CD4-positive, CD25-positive, alpha-beta regulatory T cell (primary cell): Measurements from ENCODE around the gene KIF5C. TPM values are rescaled to one million over a fixed set of nuclear protein-coding genes. Genes with fewer than 3 reads are reported as not detected.

Experiments
- ATAC-seq, 2 donors: fragments of 150-1000 bp; cut with Tn5 transposase; one replicate each; pipeline ENCODE4 v1.10.0; 2021; ENCODE audit warnings: low read depth in 2 of 2, moderate number of reproducible peaks in 2 of 2, moderate library complexity in 1 of 2
- DNase-seq, 3 donors: peaks; one replicate each; pipeline versions ENCODE4 v3.0.0 to v3.0.0-alpha.2; 2012 to 2022; ENCODE audit warnings: mixed read lengths in 1 of 3
- H3K27ac ChIP-seq: one replicate; pipeline ENCODE4 v1.7.0; 2013; ENCODE audit warnings: mild to moderate bottlenecking, low read length; ENCODE audit not compliant: insufficient read depth, poor library complexity, severe bottlenecking
- H3K27me3 ChIP-seq: one replicate; pipeline ENCODE4 v1.7.0; 2013; ENCODE audit warnings: low read length; ENCODE audit not compliant: control insufficient read depth, insufficient read depth
- H3K36me3 ChIP-seq: one replicate; pipeline ENCODE4 v1.7.0; 2013; ENCODE audit warnings: mild to moderate bottlenecking, low read length, moderate library complexity; ENCODE audit not compliant: control insufficient read depth, insufficient read depth
- H3K4me1 ChIP-seq: 2 replicates; pipeline ENCODE4 v1.7.0; 2013; ENCODE audit warnings: mild to moderate bottlenecking, low read length; ENCODE audit not compliant: insufficient read depth, control insufficient read depth, poor library complexity, severe bottlenecking
- H3K4me3 ChIP-seq: one replicate; pipeline ENCODE4 v1.7.0; 2013; ENCODE audit warnings: low read depth, mild to moderate bottlenecking, low read length, moderate library complexity
- H3K9me3 ChIP-seq, 2 experiments: 1 replicate in 1 of 2; 2 replicates in 1 of 2; pipeline ENCODE4 v1.7.0; 2013; ENCODE audit warnings: low read length in 2 of 2, mild to moderate bottlenecking in 1 of 2, moderate library complexity in 1 of 2; ENCODE audit not compliant: control insufficient read depth in 2 of 2
- H3K27ac Mint-ChIP-seq, 3 donors: one replicate each; pipeline ENCODE4 v1.8.0; 2020 to 2022; ENCODE audit warnings: mild to moderate bottlenecking in 3 of 3, mixed read lengths in 3 of 3, moderate library complexity in 2 of 3
- H3K27me3 Mint-ChIP-seq: one replicate; pipeline ENCODE4 v1.8.0; 2022; ENCODE audit warnings: mild to moderate bottlenecking, mixed read lengths
- H3K36me3 Mint-ChIP-seq: one replicate; pipeline ENCODE4 v1.8.0; 2020; ENCODE audit warnings: mixed read lengths
- H3K4me1 Mint-ChIP-seq, 4 donors: one replicate each; pipeline ENCODE4 v1.8.0; 2020 to 2022; ENCODE audit warnings: mixed read lengths in 4 of 4, mild to moderate bottlenecking in 1 of 4
- H3K4me3 Mint-ChIP-seq, 4 donors: one replicate each; pipeline ENCODE4 v1.8.0; 2020 to 2022; ENCODE audit warnings: mild to moderate bottlenecking in 4 of 4, mixed read lengths in 4 of 4, moderate library complexity in 3 of 4
- H3K9me3 Mint-ChIP-seq, 7 donors: one replicate each; pipeline ENCODE4 v1.8.0; 2020 to 2022; ENCODE audit warnings: mixed read lengths in 7 of 7, mild to moderate bottlenecking in 3 of 7, moderate library complexity in 2 of 7
- polyA plus RNA-seq, 4 donors: library from polyadenylated mRNA; unstranded; fragments of 300-500 nt; fragmentation: Illumina TruSeq; gene quantifications; one replicate each; pipeline ENCODE4 v1.2.3, GENCODE V29; 2021
- total RNA-seq: library from RNA; stranded (reverse); gene quantifications from one replicate; pipeline ENCODE4 v1.2.3, GENCODE V29; 2022

Gene KIF5C
- total and polyA plus RNA-seq, 5 donors from 2014 or later = 0.54 to 7.7 (median 1.5) TPM

DNA sequence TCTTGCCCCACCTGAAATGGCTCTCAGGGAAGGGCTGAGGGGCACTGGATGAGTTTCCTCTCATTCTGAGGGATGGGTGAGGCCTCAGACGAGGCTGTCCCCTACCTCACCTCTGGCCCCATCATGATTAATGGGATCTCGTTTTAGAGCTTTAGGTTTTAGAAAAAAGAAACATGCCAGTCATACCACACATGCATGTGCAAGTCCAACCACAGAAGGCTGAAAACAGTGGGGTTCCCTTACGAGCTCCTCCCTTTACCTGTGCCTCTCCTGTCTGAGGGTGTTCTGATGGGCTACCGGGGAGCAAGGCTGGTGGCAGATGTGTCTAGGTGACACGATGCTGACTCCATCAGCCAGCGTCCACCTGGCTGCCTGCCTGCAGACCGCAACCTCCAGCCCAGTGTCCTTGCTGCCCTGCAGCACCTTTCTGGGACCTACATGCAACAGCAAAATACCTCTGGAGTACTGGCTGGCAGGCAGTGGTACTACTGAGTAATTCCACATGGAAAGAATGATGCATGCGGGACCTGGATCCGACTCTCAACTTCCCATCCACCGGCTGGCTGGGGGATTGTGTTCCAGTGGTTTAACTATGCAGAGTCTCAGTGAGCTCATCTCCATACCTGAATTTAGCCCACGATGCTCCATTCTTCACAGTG is 154.4 kb downstream of the KIF5C start:
- Mint-ChIP-seq H3K36me3 (no peaks in the 10 kb centered on the region), H3K27me3 (peaks cover 6% of the 10 kb centered on the region), H3K27ac (no peak overlapping the region), H3K4me3 (no peak overlapping the region), H3K4me1 (no peaks in the 10 kb centered on the region), H3K9me3 (peaks cover 0 to 2% (median 0%) of the 10 kb centered on the region in 7 donors)
- H3K27ac ChIP-seq = no peak overlapping the region
- H3K4me3 ChIP-seq = no peak overlapping the region
- no peaks in the 10 kb centered on the region for H3K4me1 ChIP-seq
- no peak for ATAC-seq
- no peaks in the 10 kb centered on the region for H3K36me3 ChIP-seq
- no peaks in the 10 kb centered on the region for H3K9me3 ChIP-seq
- no peaks in the 10 kb centered on the region for H3K27me3 ChIP-seq
- no peak for DNase-seq

DNA sequence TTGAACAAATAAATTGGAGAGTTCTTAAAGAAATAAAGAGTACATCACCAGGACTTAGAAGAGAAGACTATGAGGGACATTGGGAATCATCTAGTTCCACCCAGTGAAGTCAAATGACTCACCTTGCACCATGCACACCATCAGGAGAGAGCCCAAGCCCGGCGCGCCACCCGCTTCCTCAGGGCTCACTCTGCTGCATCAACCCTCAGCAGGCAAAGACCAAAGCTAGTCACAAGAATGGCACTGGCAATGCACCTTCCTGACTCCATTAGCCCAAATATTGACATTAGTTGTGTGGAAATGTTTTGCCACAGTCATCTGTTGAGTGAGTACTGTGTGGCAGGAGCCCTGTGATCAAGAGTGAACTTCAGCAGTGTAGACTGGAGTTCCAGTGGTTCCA is 156.4 kb downstream of the KIF5C start:
- H3K9me3 Mint-ChIP-seq = peaks cover 0 to 2% (median 0%) of the 10 kb centered on the region in 7 donors
- H3K27ac ChIP-seq = no peak overlapping the region
- no peaks in the 10 kb centered on the region for H3K36me3 ChIP-seq
- H3K36me3 Mint-ChIP-seq = no peaks in the 10 kb centered on the region
- H3K4me3 Mint-ChIP-seq = no peak overlapping the region
- DNase-seq (no peak), ATAC-seq (no peak)
- no peaks in the 10 kb centered on the region for H3K4me1 Mint-ChIP-seq
- H3K27me3 ChIP-seq = no peaks in the 10 kb centered on the region
- H3K4me1 ChIP-seq = no peaks in the 10 kb centered on the region
- H3K4me3 ChIP-seq = no peak overlapping the region
- H3K9me3 ChIP-seq = no peaks in the 10 kb centered on the region
- peak overlapping the region in 2 of 3 donors; percentile 48 to 62 for H3K27ac Mint-ChIP-seq
- peaks cover 11% of the 10 kb centered on the region for H3K27me3 Mint-ChIP-seq

DNA sequence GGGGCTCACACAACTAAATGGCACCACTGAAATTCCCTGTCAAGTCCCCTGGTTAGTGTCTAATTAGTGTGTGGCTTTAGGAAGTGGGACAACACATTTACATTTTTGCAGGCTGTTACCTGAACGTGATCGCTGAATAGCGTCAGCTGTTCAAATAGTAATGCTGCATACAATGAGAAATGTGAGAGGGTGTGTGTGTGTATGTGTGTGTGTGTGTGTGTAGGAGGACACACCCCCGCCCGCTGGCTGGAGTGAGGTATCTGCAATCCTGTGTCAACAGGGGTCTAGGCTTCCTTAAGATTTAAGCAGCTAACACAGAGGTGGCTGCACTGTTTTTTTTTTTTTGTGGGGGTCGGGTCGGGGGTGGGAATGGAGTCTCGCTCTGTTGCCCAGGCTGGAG is 158.7 kb downstream of the KIF5C start:
- Histone ChIP-seq H3K27me3 (no peaks in the 10 kb centered on the region), H3K4me1 (no peaks in the 10 kb centered on the region), H3K9me3 (no peaks in the 10 kb centered on the region), H3K4me3 (no peak overlapping the region), H3K27ac (no peak overlapping the region), H3K36me3 (no peaks in the 10 kb centered on the region)
- H3K4me3 Mint-ChIP-seq = no peak overlapping the region
- no peak overlapping the region for H3K27ac Mint-ChIP-seq
- H3K4me1 Mint-ChIP-seq = peaks cover 0 to 2% (median 0%) of the 10 kb centered on the region in 4 donors
- H3K36me3 Mint-ChIP-seq = no peaks in the 10 kb centered on the region
- ATAC-seq = no peak
- no peaks in the 10 kb centered on the region for H3K9me3 Mint-ChIP-seq
- peaks cover 30% of the 10 kb centered on the region for H3K27me3 Mint-ChIP-seq
- DNase-seq = no peak

DNA sequence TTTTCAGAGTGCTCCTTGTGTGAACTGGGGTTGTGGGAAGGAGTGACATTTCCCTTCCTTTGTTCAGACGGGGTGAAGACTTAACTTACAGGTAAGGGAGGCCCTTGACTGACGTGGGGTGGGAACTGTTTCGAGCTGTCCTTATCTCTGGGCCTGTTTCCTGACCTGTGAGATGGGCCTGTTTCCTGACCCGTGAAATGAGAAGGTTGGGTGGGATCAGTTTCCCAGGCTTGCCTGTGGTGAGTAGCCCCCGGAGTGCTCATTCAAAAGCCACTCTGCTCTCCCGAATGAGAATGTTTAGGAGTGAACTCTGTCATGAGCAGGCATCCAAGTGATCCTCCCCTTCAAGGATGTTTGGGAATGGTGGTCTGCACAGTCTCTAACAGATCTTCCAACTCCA is 159.4 kb downstream of the KIF5C start:
- no peak overlapping the region for H3K27ac Mint-ChIP-seq
- DNase-seq (no peak), ATAC-seq (no peak)
- peaks cover 0 to 2% (median 0%) of the 10 kb centered on the region in 4 donors for H3K4me1 Mint-ChIP-seq
- Histone ChIP-seq H3K27ac (no peak overlapping the region), H3K27me3 (no peaks in the 10 kb centered on the region), H3K9me3 (no peaks in the 10 kb centered on the region), H3K4me3 (no peak overlapping the region), H3K4me1 (no peaks in the 10 kb centered on the region), H3K36me3 (no peaks in the 10 kb centered on the region)
- no peaks in the 10 kb centered on the region for H3K9me3 Mint-ChIP-seq
- peaks cover 31% of the 10 kb centered on the region for H3K27me3 Mint-ChIP-seq
- no peaks in the 10 kb centered on the region for H3K36me3 Mint-ChIP-seq
- H3K4me3 Mint-ChIP-seq = peak overlapping the region in 1 of 4 donors; percentile 13

DNA sequence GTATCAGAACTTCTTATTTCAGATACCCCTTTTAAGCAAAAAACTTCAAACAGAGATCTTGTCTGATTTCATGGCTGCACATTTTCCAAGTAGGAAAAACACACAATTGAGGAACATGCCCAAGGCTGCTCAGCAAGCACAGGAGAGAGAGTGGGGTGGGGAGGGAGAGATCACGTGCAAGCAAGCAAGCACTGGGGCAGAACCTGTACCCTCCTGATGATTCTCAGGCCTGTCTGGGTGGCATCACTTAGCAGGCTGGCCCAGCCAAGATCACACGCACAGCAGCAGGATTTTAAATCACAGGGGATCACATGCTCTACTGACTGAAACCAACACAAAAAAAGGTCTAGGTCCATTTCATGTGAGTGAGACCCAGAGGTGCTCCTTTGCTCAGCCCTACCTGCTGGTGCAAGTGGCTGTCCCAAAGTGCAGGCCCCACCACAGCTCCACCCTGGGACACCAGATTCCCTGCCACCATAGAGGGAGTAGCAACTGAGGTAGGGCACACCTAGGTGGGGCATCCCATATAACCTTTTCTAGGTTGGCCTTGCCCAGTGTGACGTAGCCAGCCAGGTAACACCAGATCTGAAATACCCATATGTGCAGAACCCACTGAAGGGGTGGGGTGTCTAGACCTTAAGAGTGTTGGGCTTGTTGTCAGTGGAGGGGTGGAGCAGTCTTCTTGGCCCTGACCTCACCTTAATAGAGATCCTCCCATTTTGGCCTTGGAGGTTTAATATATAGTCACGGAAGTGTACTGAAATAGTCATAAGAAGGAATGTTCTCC is 161.7 kb downstream of the KIF5C start:
- Mint-ChIP-seq H3K9me3 (peaks cover 0 to 2% (median 0%) of the 10 kb centered on the region in 7 donors), H3K27ac (no peak overlapping the region), H3K4me3 (no peak overlapping the region), H3K27me3 (peaks cover 54% of the 10 kb centered on the region), H3K4me1 (peaks cover 0 to 2% (median 0%) of the 10 kb centered on the region in 4 donors), H3K36me3 (no peaks in the 10 kb centered on the region)
- no peaks in the 10 kb centered on the region for H3K36me3 ChIP-seq
- peaks cover 6% of the 10 kb centered on the region for H3K27me3 ChIP-seq
- H3K9me3 ChIP-seq = no peaks in the 10 kb centered on the region
- ATAC-seq = no peak
- no peaks in the 10 kb centered on the region for H3K4me1 ChIP-seq
- no peak for DNase-seq
- H3K4me3 ChIP-seq = no peak overlapping the region
- H3K27ac ChIP-seq = no peak overlapping the region

DNA sequence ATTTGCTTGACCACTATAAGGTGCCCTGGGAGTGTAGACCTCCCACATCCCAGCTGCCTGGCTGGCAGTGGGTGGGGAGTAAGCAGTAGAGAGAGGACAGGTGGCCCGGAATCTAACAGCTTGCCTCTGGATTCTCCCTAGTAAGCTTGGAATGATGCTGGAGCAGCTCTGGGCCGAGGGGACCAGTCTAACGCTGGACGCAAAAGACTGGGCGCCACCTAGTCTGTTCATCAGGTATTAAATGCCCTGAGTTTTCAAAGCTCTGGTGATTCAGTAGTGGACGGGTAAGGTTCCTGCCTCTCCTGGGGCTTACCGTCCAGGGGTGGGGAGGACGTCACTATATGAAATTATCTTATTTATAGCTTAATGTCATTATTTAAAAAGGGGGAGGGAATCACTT is 162.8 kb downstream of the KIF5C start:
- Histone ChIP-seq H3K4me3 (no peak overlapping the region), H3K9me3 (no peaks in the 10 kb centered on the region), H3K27me3 (peaks cover 6% of the 10 kb centered on the region), H3K4me1 (no peaks in the 10 kb centered on the region), H3K36me3 (no peaks in the 10 kb centered on the region), H3K27ac (no peak overlapping the region)
- Mint-ChIP-seq H3K27me3 (peaks cover 58% of the 10 kb centered on the region), H3K4me1 (peaks cover 0 to 2% (median 0%) of the 10 kb centered on the region in 4 donors), H3K27ac (no peak overlapping the region), H3K4me3 (no peak overlapping the region), H3K9me3 (peaks cover 0 to 2% (median 0%) of the 10 kb centered on the region in 7 donors), H3K36me3 (no peaks in the 10 kb centered on the region)
- DNase-seq (no peak), ATAC-seq (no peak)

DNA sequence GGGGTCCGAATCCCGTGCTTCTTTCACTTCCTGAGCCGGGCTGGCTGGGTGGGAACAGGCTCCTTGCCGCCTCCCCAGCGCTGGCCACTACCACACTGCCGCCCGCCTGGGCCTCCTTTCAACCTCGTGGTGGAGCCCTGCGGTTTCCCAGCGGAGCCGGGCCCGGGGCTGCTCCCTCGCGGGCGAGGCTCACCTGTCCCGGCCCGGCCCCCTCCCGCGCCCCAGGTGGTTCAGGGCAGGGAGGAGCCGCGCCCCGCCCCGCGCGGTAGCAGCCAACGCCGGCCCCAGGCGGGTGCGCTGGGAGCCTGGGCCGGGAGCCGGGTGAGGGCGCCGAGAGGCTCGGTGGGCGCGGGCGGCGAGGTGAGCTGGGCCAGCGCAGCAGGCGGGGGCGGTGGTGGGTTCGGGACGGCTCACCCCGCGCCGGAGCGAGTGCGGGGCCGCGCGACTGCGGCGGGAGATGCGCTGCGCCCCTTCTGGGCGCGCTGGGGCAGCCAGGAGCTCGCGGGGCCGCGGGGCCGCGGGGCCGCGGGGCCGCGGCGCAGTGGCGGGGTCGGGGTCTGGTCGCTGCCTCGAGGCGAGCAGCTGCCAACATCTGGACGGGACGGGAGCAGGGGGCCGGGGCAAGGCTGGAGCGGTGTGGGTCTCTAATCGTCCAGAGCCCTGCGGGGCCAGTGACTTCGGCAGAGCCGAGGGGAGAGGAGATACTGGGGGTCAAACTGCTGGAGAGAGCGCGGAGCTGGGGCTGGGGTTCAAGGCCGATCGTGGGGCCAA is 163.6 kb downstream of the KIF5C start, which contains the start of gene LYPD6B:
TSS of gene LYPD6B (plus strand) at position 258 of the 771 bp plus-strand sequence. CDS start 92,250 bp downstream, outside the sequence.
- peak within 1 kb of the TSS in 1 of 4 donors; percentile 58 for H3K4me3 Mint-ChIP-seq
- H3K4me1 Mint-ChIP-seq = peaks cover 0 to 2% (median 0%) of the 10 kb centered on the region in 4 donors

More for the DNA sequence above, 163.6 kb downstream of the KIF5C start, which contains the start of gene LYPD6B:
- Histone ChIP-seq H3K36me3 (no peaks in the 10 kb centered on the region), H3K4me1 (no peaks in the 10 kb centered on the region), H3K27ac (no peak within 1 kb of the TSS), H3K27me3 (peaks cover 6% of the 10 kb centered on the region), H3K4me3 (no peak within 1 kb of the TSS), H3K9me3 (no peaks in the 10 kb centered on the region)
- H3K36me3 Mint-ChIP-seq = no peaks in the 10 kb centered on the region
- H3K27me3 Mint-ChIP-seq = peaks cover 65% of the 10 kb centered on the region
- peaks cover 0 to 3% (median 0%) of the 10 kb centered on the region in 7 donors for H3K9me3 Mint-ChIP-seq
- DNase-seq = no peak
- no peak within 1 kb of the TSS for H3K27ac Mint-ChIP-seq
- ATAC-seq = no peak
